Measurements from ENCODE around the gene TPM4. TPM values are rescaled to one million over a fixed set of nuclear protein-coding genes. Genes with fewer than 3 reads are reported as not detected.

The TPM4 gene
- total RNA-seq, 1 donor from 2014 or later: 357 TPM

DNA sequence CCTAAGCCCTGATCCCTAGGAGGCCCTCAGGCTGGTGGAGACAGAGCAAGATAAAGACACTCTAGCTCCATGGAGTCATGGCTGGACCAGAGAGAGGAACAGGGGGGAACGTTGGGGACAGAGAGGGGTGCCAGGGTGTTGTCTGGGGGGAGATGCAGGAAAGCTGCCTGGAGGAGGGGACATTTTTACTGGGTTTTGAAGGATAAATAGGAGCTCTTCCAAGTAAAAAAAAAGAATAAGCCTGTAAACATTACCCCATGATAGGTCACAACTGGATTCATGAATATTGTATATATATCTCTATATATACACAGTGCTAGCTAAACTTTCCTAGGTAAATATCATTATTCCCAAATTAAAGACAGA lies 67.9 kb downstream of the TPM4 start:
- H3K4me3 Mint-ChIP-seq: no peak overlapping the region
- H3K4me1 Mint-ChIP-seq: no peaks in the 10 kb centered on the region
- H3K9me3 Mint-ChIP-seq: no peaks in the 10 kb centered on the region
- no peak for TF ChIP-seq CTCF (conservative IDR thresholded peaks at IDR 0.05)
- no peak for DNase-seq (ENCODE audit: low read depth, low spot score)
- no peaks in the 10 kb centered on the region for H3K36me3 Mint-ChIP-seq (ENCODE audit: low read depth)
- no peak overlapping the region for H3K27ac Mint-ChIP-seq (ENCODE audit: unreplicated experiment)
- H3K27me3 Mint-ChIP-seq (ENCODE audit: low read depth): no peaks in the 10 kb centered on the region

GRCh38 chr19:16146112-16146511 lies 69.8 kb downstream of the TPM4 start:
- Mint-ChIP-seq H3K27ac (ENCODE audit: unreplicated experiment) (no peak overlapping the region), H3K4me3 (no peak overlapping the region), H3K27me3 (ENCODE audit: low read depth) (no peaks in the 10 kb centered on the region), H3K4me1 (no peaks in the 10 kb centered on the region), H3K36me3 (ENCODE audit: low read depth) (no peaks in the 10 kb centered on the region), H3K9me3 (no peaks in the 10 kb centered on the region)
- no peak for DNase-seq (ENCODE audit: low read depth, low spot score)
- no peak for TF ChIP-seq CTCF (conservative IDR thresholded peaks at IDR 0.05)

DNA sequence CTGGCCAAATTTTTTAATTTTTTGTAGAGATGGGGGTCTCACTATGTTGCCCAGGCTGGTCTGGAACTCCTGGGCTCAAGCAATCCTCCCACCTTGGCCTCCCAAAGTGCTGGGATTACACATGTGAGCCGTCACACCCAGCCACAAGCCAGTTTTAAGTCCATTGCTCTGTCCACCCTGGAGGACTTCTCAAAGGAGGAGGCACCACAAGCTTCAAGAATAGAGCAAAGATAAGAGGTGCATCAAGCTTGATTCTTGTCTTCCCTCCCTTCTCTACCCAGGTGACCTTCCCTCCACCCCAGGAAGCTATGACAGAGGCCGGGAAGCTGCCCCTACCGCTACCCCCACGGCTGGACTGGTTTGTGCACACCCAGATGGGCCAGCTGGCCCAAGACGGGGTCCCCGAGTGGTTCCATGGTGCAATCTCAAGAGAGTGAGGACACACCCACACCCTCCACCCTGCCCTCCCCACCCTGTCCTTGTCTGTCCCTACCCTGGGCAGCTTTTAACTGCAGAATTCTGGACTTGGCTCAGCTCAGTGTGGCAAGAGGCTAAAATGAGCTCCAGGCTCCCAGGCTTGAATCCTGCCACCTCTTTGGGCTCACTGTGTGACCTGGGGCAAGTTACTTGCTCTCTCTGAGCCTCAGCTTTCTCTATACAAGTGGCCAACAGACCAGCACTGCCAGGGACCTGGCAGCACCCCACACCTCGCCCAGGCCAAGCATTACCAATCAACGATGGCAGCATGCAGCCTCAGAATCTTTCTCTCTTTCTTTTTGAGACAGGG lies 72.3 kb downstream of the TPM4 start:
- Mint-ChIP-seq H3K9me3 (no peaks in the 10 kb centered on the region), H3K4me3 (no peak overlapping the region), H3K27ac (ENCODE audit: unreplicated experiment) (no peak overlapping the region), H3K36me3 (ENCODE audit: low read depth) (no peaks in the 10 kb centered on the region), H3K4me1 (no peaks in the 10 kb centered on the region), H3K27me3 (ENCODE audit: low read depth) (no peaks in the 10 kb centered on the region)
- DNase-seq (ENCODE audit: low read depth, low spot score): no peak
- no peak for TF ChIP-seq CTCF (conservative IDR thresholded peaks at IDR 0.05)

Other genes with a start within 250 kb of the TPM4 start
- gene CYP4F2, start 178.4 kb upstream of the TPM4 start, total RNA-seq: not detected in 2 replicates
- not detected in 2 replicates for gene CYP4F11, start 142.0 kb upstream of the TPM4 start, total RNA-seq
- not detected in 2 replicates for gene OR10H4, start 127.5 kb upstream of the TPM4 start, total RNA-seq
- gene RAB8A, start 35.4 kb downstream of the TPM4 start, total RNA-seq: 88.9 and 95.5 TPM in 2 replicates
- gene HSH2D, start 67.2 kb downstream of the TPM4 start, total RNA-seq: not detected in 2 replicates
- gene CIB3, start 97.0 kb downstream of the TPM4 start, total RNA-seq: not detected in 2 replicates
- 84.4 and 85.9 TPM in 2 replicates for gene FAM32A, start 108.9 kb downstream of the TPM4 start, total RNA-seq
- 97.6 and 104 TPM in 2 replicates for gene AP1M1, start 121.4 kb downstream of the TPM4 start, total RNA-seq
- 0.16 and 0.54 TPM in 2 replicates for gene KLF2, start 248.3 kb downstream of the TPM4 start, total RNA-seq

Measured in neural crest cell (in vitro differentiated cells).